ENCODE results near the gene SP9.

SP9 gene

GRCh38 chr2:174338147-174338605 is 3.4 kb downstream of the SP9 start:
- H3K4me1 ChIP-seq (ENCODE audit: insufficient read depth, low read length, severe bottlenecking) = peaks cover 60% of the 10 kb centered on the region
- H3K79me2 ChIP-seq (ENCODE audit: insufficient read depth, low read length) = no peaks in the 10 kb centered on the region
- H3K27ac ChIP-seq (ENCODE audit: low read depth, low read length, poor library complexity, severe bottlenecking) = no peak overlapping the region
- H3K9me2 ChIP-seq (ENCODE audit: low read depth, low read length) = no peaks in the 10 kb centered on the region
- no peaks in the 10 kb centered on the region for H3F3A ChIP-seq (ENCODE audit: insufficient read depth, low read length)
- peak overlapping the region; percentile 63 for H3K4me3 ChIP-seq (ENCODE audit: low read depth, low read length, poor library complexity, severe bottlenecking)
- peaks cover 3% of the 10 kb centered on the region; the same call in 1 of the 2 replicates for H3K27me3 ChIP-seq (ENCODE audit: insufficient read depth, low read length)
- H3K36me3 ChIP-seq (ENCODE audit: insufficient read depth, low read length) = no peaks in the 10 kb centered on the region
- H3K4me2 ChIP-seq (ENCODE audit: low read length) = peak overlapping the region; percentile 80
- H4K20me1 ChIP-seq (ENCODE audit: insufficient read depth, low read length) = no peaks in the 10 kb centered on the region
- no peak overlapping the region for H2AFZ ChIP-seq (ENCODE audit: low read length)
- H3K9me3 ChIP-seq (ENCODE audit: low read length) = no peaks in the 10 kb centered on the region
- TF ChIP-seq CTCF (IDR thresholded peaks at IDR 0.05; ENCODE audit: low read length) = no peak
- no peak for TF ChIP-seq EZH2 (IDR thresholded peaks at IDR 0.05; ENCODE audit: borderline replicate concordance, low read length)
- H3K9ac ChIP-seq (ENCODE audit: low read length) = peak overlapping the region; percentile 58; the same call in 1 of the 2 replicates

- H3K4me3 ChIP-seq (ENCODE audit: low read depth, low read length, poor library complexity, severe bottlenecking) = peak overlapping the region; percentile 28
- no peak overlapping the region for H3K27ac ChIP-seq (ENCODE audit: low read depth, low read length, poor library complexity, severe bottlenecking)
- H3K79me2 ChIP-seq (ENCODE audit: insufficient read depth, low read length) = no peaks in the 10 kb centered on the region
- H3K9ac ChIP-seq (ENCODE audit: low read length) = no peak overlapping the region
- H3F3A ChIP-seq (ENCODE audit: insufficient read depth, low read length) = no peaks in the 10 kb centered on the region
- no peaks in the 10 kb centered on the region for H3K9me2 ChIP-seq (ENCODE audit: low read depth, low read length)
- peaks cover 4% of the 10 kb centered on the region; the same call in 1 of the 2 replicates for H3K27me3 ChIP-seq (ENCODE audit: insufficient read depth, low read length)
- H3K9me3 ChIP-seq (ENCODE audit: low read length) = no peaks in the 10 kb centered on the region
- H3K4me1 ChIP-seq (ENCODE audit: insufficient read depth, low read length, severe bottlenecking) = peaks cover 59% of the 10 kb centered on the region
- H3K36me3 ChIP-seq (ENCODE audit: insufficient read depth, low read length) = no peaks in the 10 kb centered on the region
- H2AFZ ChIP-seq (ENCODE audit: low read length) = no peak overlapping the region
- no peak for TF ChIP-seq EZH2 (IDR thresholded peaks at IDR 0.05; ENCODE audit: borderline replicate concordance, low read length)
- TF ChIP-seq CTCF (IDR thresholded peaks at IDR 0.05; ENCODE audit: low read length) = no peak
- H4K20me1 ChIP-seq (ENCODE audit: insufficient read depth, low read length) = no peaks in the 10 kb centered on the region
- H3K4me2 ChIP-seq (ENCODE audit: low read length) = peak overlapping the region; percentile 37; the same call in 1 of the 2 replicates
Observed at GRCh38 chr2:174338671-174339560, 4.2 kb downstream of the SP9 start.

GRCh38 chr2:174339561-174340399 is 5.0 kb downstream of the SP9 start:
- Histone ChIP-seq H3K79me2 (ENCODE audit: insufficient read depth, low read length) (no peaks in the 10 kb centered on the region), H3K9me2 (ENCODE audit: low read depth, low read length) (no peaks in the 10 kb centered on the region), H3K4me1 (ENCODE audit: insufficient read depth, low read length, severe bottlenecking) (peaks cover 54% of the 10 kb centered on the region), H2AFZ (ENCODE audit: low read length) (no peak overlapping the region), H3K9ac (ENCODE audit: low read length) (no peak overlapping the region), H3K27me3 (ENCODE audit: insufficient read depth, low read length) (peaks cover 4% of the 10 kb centered on the region; the same call in 1 of the 2 replicates), H3K36me3 (ENCODE audit: insufficient read depth, low read length) (no peaks in the 10 kb centered on the region), H3K27ac (ENCODE audit: low read depth, low read length, poor library complexity, severe bottlenecking) (no peak overlapping the region), H3F3A (ENCODE audit: insufficient read depth, low read length) (no peaks in the 10 kb centered on the region), H4K20me1 (ENCODE audit: insufficient read depth, low read length) (no peaks in the 10 kb centered on the region), H3K4me2 (ENCODE audit: low read length) (peak overlapping the region; percentile 37; the same call in 1 of the 2 replicates), H3K4me3 (ENCODE audit: low read depth, low read length, poor library complexity, severe bottlenecking) (peak overlapping the region; percentile 28), H3K9me3 (ENCODE audit: low read length) (no peaks in the 10 kb centered on the region)
- no peak for TF ChIP-seq EZH2 (IDR thresholded peaks at IDR 0.05; ENCODE audit: borderline replicate concordance, low read length)
- no peak for TF ChIP-seq CTCF (IDR thresholded peaks at IDR 0.05; ENCODE audit: low read length)
